Measurements from ENCODE around the gene ELOA2.

GRCh38 chr18:47075098-47075883 lies 39.9 kb upstream of the ELOA2 start:
- TF ChIP-seq CTCF (IDR thresholded peaks at IDR 0.05; ENCODE audit: borderline replicate concordance, extremely low read depth, low read length, poor library complexity, severe bottlenecking) (no peak), EZH2 (IDR thresholded peaks at IDR 0.05; ENCODE audit: borderline replicate concordance, low read depth, low read length, severe bottlenecking) (no peak)
